Endodermal cell (in vitro differentiated cells): Measurements from ENCODE around the gene CYB5R2. TPM values are rescaled to one million over a fixed set of nuclear protein-coding genes. Genes with fewer than 3 reads are reported as not detected.
A peak's percentile ranks its signal among the peaks of the same experiment; 100 is the strongest.

Source experiments
- DNase-seq: peaks from one replicate; pipeline ENCODE4 v3.0.0-alpha.2; 2017
- H3K27ac ChIP-seq: 2 replicates; pipeline ENCODE4 v1.5.1; 2013; ENCODE audit warnings: mild to moderate bottlenecking, low read depth, low read length, moderate library complexity
- H3K27me3 ChIP-seq: 2 replicates; pipeline ENCODE4 v1.6.1; 2013; ENCODE audit warnings: mild to moderate bottlenecking, low read length, moderate library complexity; ENCODE audit not compliant: insufficient read depth, control insufficient read depth, poor library complexity, severe bottlenecking
- H3K36me3 ChIP-seq: 2 replicates; pipeline ENCODE4 v1.7.0; 2013; ENCODE audit warnings: mild to moderate bottlenecking, low read length, moderate library complexity; ENCODE audit not compliant: control insufficient read depth, insufficient read depth
- H3K4me1 ChIP-seq: one replicate; pipeline ENCODE4 v1.7.0; 2013; ENCODE audit warnings: low read length; ENCODE audit not compliant: control insufficient read depth, insufficient read depth
- H3K4me3 ChIP-seq: 2 replicates; pipeline ENCODE4 v1.5.1; 2013; ENCODE audit warnings: mild to moderate bottlenecking, low read length, moderate library complexity
- H3K9ac ChIP-seq: 2 replicates; pipeline ENCODE4 v1.6.1; 2013; ENCODE audit warnings: mild to moderate bottlenecking, low read length, moderate library complexity; ENCODE audit not compliant: poor library complexity, severe bottlenecking; ENCODE audit errors: extremely low read depth
- H3K9me3 ChIP-seq: 2 replicates; pipeline ENCODE4 v1.6.1; 2013; ENCODE audit warnings: mild to moderate bottlenecking, low read length, moderate library complexity; ENCODE audit not compliant: control insufficient read depth
- H3K27ac Mint-ChIP-seq: 2 replicates; pipeline ENCODE4 v1.8.0; 2020; ENCODE audit warnings: mixed read lengths
- H3K27me3 Mint-ChIP-seq: 2 replicates; pipeline ENCODE4 v1.8.0; 2021; ENCODE audit warnings: mild to moderate bottlenecking, mixed read lengths; ENCODE audit not compliant: insufficient read depth
- H3K36me3 Mint-ChIP-seq: 2 replicates; pipeline ENCODE4 v1.8.0; 2020; ENCODE audit warnings: low read depth, mixed read lengths
- H3K4me1 Mint-ChIP-seq: 2 replicates; pipeline ENCODE4 v1.8.0; 2020; ENCODE audit warnings: mixed read lengths
- H3K4me3 Mint-ChIP-seq: 2 replicates; pipeline ENCODE4 v1.8.0; 2020; ENCODE audit warnings: mild to moderate bottlenecking, moderate library complexity, mixed read lengths
- H3K9me3 Mint-ChIP-seq: 2 replicates; pipeline ENCODE4 v1.8.0; 2020; ENCODE audit warnings: mild to moderate bottlenecking, mixed read lengths
- CTCF ChIP-seq: fragments of 200-600 bp; sonication (generic); conservative IDR thresholded peaks from 2 replicates; pipeline ENCODE4 v1.5.0; 2021; ENCODE audit warnings: antibody characterized with exemption, mild to moderate bottlenecking
- WGBS, 2 experiments: methylation state at CpG; one replicate each; pipeline versions ENCODE4 v1.1.5 to v1.1.7; 2013; ENCODE audit warnings: missing lambda C conversion rate in 2 of 2, mixed read lengths in 1 of 2; ENCODE audit not compliant: insufficient coverage in 1 of 2, insufficient read length in 1 of 2; 5-methylcytosine and 5-hydroxymethylcytosine counted together
- long read RNA-seq, 4 experiments: library from polyadenylated mRNA in 2 of 4; library from RNA in 1 of 4; library from capped mRNA in 1 of 4; stranded (forward) in 3 of 4; unstranded in 1 of 4; transcript quantifications; one replicate each; pipeline ENCODE4 v2.0.0, GENCODE V29; 2020 to 2021; ENCODE audit warnings: inconsistent platforms in 1 of 4
- polyA plus RNA-seq, 2 experiments: library from polyadenylated mRNA; stranded (reverse); fragments of 50-300 nt; gene quantifications; one replicate each; pipeline ENCODE4 v1.2.3, GENCODE V29; 2013
- total RNA-seq, 2 donors: library from RNA; stranded (reverse); fragmentation: NEBNext Ultra II Directional in 1 of 2; extraction: Animal tissue kit (Norgen Biotek cat#: 25700) in 1 of 2; gene quantifications; 2 replicates in 1 of 2; 3 replicates in 1 of 2; pipeline ENCODE4 v1.2.1, GENCODE V29; 2021

CYB5R2 gene
- total RNA-seq: 10 to 100 TPM; 31.7 to 51.9 TPM
- 19.1 TPM for polyA plus RNA-seq (2013, experiment 1 of 2)
- 20.4 TPM for polyA plus RNA-seq (2013, experiment 2 of 2)
- long read RNA-seq, experiment 1, partial matches to known transcripts: 5 of 12 reads
- long read RNA-seq, experiment 1, other reads (novel, unspliced or antisense): 5 of 12 reads
- long read RNA-seq, experiment 2, transcript CYB5R2-212 (9 exons, 1,658 nt): major isoform, 5 of 53 reads
- long read RNA-seq, experiment 2, partial matches to known transcripts: 9 of 53 reads
- long read RNA-seq, experiment 2, other reads (novel, unspliced or antisense): 37 of 53 reads
- long read RNA-seq, experiment 3, partial matches to known transcripts: 1 of 17 reads
- long read RNA-seq, experiment 3, other reads (novel, unspliced or antisense): 12 of 17 reads
- long read RNA-seq, experiment 4, transcript CYB5R2-201 (9 exons, 1,254 nt): major isoform, 8 of 40 reads
- long read RNA-seq, experiment 4, partial matches to known transcripts: 0 of 40 reads
- long read RNA-seq, experiment 4, other reads (novel, unspliced or antisense): 32 of 40 reads

GRCh38 chr11:7672960-7673723 is at the start of gene CYB5R2:
TSS of gene CYB5R2 (minus strand) at chr11:7673500. CDS start at chr11:7672825, 675 bp downstream.
- Mint-ChIP-seq H3K9me3 (no peaks in the 10 kb centered on the region), H3K36me3 (peaks cover 27% of the 10 kb centered on the region), H3K4me3 (peak within 1 kb of the TSS; percentile 71), H3K4me1 (peaks cover 40% of the 10 kb centered on the region), H3K27me3 (peaks cover 2% of the 10 kb centered on the region), H3K27ac (peak within 1 kb of the TSS; percentile 85)
- peak within 1 kb of the TSS; percentile 76 for H3K4me3 ChIP-seq
- no peaks in the 10 kb centered on the region for H3K9me3 ChIP-seq
- peaks cover 19% of the 10 kb centered on the region for H3K4me1 ChIP-seq
- WGBS, 2 experiments: 22 to 61% methylated on average over 12 to 40 of the region's 40 CpGs
- H3K36me3 ChIP-seq: peaks cover 20% of the 10 kb centered on the region
- TF ChIP-seq CTCF: no peak
- no peak within 1 kb of the TSS for H3K27ac ChIP-seq
- H3K9ac ChIP-seq: peak within 1 kb of the TSS; percentile 26
- no peaks in the 10 kb centered on the region for H3K27me3 ChIP-seq
- DNase-seq: peak; percentile 92

DNA sequence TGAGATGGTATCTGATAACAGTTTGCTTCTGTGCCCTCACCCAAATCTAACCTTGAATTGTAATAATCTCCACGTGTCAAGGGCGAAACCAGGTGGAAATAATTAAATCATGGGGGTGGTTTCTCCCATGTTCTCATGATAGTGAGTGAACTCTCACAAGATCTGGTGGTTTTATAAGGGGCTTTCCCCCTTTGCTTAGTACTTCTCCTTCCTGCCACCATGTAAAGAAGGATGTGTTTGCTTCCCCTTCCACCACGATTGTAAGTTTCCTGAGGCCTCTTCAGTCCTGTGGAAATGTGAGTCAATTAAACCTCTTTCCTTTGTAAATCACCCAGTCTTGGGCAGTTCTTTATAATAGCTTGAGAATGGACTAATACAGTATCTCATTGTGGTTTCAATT is 41.5 kb upstream of the CYB5R2 start:
- no peaks in the 10 kb centered on the region for H3K36me3 ChIP-seq
- no peak overlapping the region for H3K4me3 Mint-ChIP-seq
- DNase-seq: no peak
- H3K27ac Mint-ChIP-seq: no peak overlapping the region
- H3K36me3 Mint-ChIP-seq: peaks cover 8% of the 10 kb centered on the region
- no peaks in the 10 kb centered on the region for H3K27me3 Mint-ChIP-seq
- peaks cover 17% of the 10 kb centered on the region for H3K4me1 Mint-ChIP-seq
- H3K27me3 ChIP-seq: no peaks in the 10 kb centered on the region
- H3K9ac ChIP-seq: no peak overlapping the region
- H3K27ac ChIP-seq: no peak overlapping the region
- TF ChIP-seq CTCF: no peak
- peaks cover 3% of the 10 kb centered on the region for H3K9me3 Mint-ChIP-seq
- no peaks in the 10 kb centered on the region for H3K9me3 ChIP-seq
- WGBS, 2 experiments: 67 to 97% methylated on average over 1 to 3 of the region's 3 CpGs
- no peak overlapping the region for H3K4me3 ChIP-seq
- H3K4me1 ChIP-seq: no peaks in the 10 kb centered on the region

- no peak for TF ChIP-seq CTCF
- Mint-ChIP-seq H3K27me3 (peaks cover 1% of the 10 kb centered on the region), H3K27ac (no peak within 1 kb of the TSS), H3K9me3 (no peaks in the 10 kb centered on the region), H3K4me1 (no peaks in the 10 kb centered on the region), H3K4me3 (no peak within 1 kb of the TSS), H3K36me3 (peaks cover 24% of the 10 kb centered on the region)
- no peaks in the 10 kb centered on the region for H3K27me3 ChIP-seq
- H3K4me3 ChIP-seq: no peak within 1 kb of the TSS
- no peaks in the 10 kb centered on the region for H3K9me3 ChIP-seq
- no peak for DNase-seq
- no peak within 1 kb of the TSS for H3K9ac ChIP-seq
- WGBS, 2 experiments: 91% methylated on average over 2 of the region's 2 CpGs; no CpG with 5 or more reads in 1 of the 2 experiments
- no peak within 1 kb of the TSS for H3K27ac ChIP-seq
- peaks cover 4% of the 10 kb centered on the region for H3K4me1 ChIP-seq
- peaks cover 21% of the 10 kb centered on the region for H3K36me3 ChIP-seq
Observed at GRCh38 chr11:7706377-7706776, 33.1 kb upstream of the CYB5R2 start, which contains the start of gene OVCH2. TSS of gene OVCH2 (minus strand) at chr11:7706477. CDS start at chr11:7706394, 83 bp downstream.
